Adrenal gland (tissue), 12 donors: ENCODE results near the gene FARS2. TPM values are rescaled to one million over a fixed set of nuclear protein-coding genes. Genes with fewer than 3 reads are reported as not detected.

ENCODE experiments used
- DNase-seq, 7 donors: peaks; one replicate each; pipeline ENCODE4 v3.0.0-alpha.2; 2019 to 2020
- H3K27ac ChIP-seq, 5 donors: fragments of 200-600 bp; sonication (generic) in 4 of 5; 1 replicate in 3 of 5; 2 replicates in 2 of 5; pipeline versions ENCODE4 v1.5.1 to v1.8.0; 2016 to 2020; ENCODE audit warnings: mild to moderate bottlenecking in 1 of 5
- H3K27me3 ChIP-seq: fragments of 200-600 bp; 2 replicates; pipeline ENCODE4 v1.8.0; 2021
- H3K36me3 ChIP-seq, 2 donors: fragments of 200-600 bp; replicated peaks in 1 of 2; 1 replicate in 1 of 2; 2 replicates in 1 of 2; pipeline versions ENCODE4 v1.5.1 to v1.8.0; 2018 to 2022
- H3K4me1 ChIP-seq, 2 donors: fragments of 200-600 bp; replicated peaks in 1 of 2; 1 replicate in 1 of 2; 2 replicates in 1 of 2; pipeline versions ENCODE4 v1.5.1 to v1.8.0; 2018 to 2021
- H3K4me3 ChIP-seq, 4 donors: fragments of 200-600 bp; sonication (generic) in 3 of 4; one replicate each; pipeline ENCODE4 v1.5.1; 2016 to 2018
- H3K9me3 ChIP-seq, 3 donors: fragments of 200-600 bp; sonication (generic) in 1 of 3; replicated peaks in 1 of 3; 1 replicate in 2 of 3; 2 replicates in 1 of 3; pipeline versions ENCODE4 v1.5.1 to v1.8.0; 2016 to 2021
- CTCF ChIP-seq, 6 experiments: fragments of 450-650 bp in 4 of 6; fragments of 200-600 bp in 2 of 6; sonication (generic) in 1 of 6; IDR thresholded peaks; 1 replicate in 5 of 6; 2 replicates in 1 of 6; pipeline versions ENCODE4 v1.5.1 to v1.8.0; 2016 to 2021; ENCODE audit warnings: antibody characterized with exemption in 6 of 6, mild to moderate bottlenecking in 2 of 6, moderate library complexity in 1 of 6
- POLR2A ChIP-seq, 2 donors: fragments of 450-650 bp; IDR thresholded peaks; one replicate each; pipeline ENCODE4 v1.6.1; 2017; ENCODE audit warnings: antibody characterized with exemption in 2 of 2, mild to moderate bottlenecking in 2 of 2, moderate library complexity in 1 of 2
- WGBS, 4 donors: extraction: QIAGEN DNeasy Blood & Tissue Kit in 2 of 4; methylation state at CpG; one replicate each; pipeline versions ENCODE4 v1.1.5 to v1.1.7; 2013 to 2017; 5-methylcytosine and 5-hydroxymethylcytosine counted together
- intact Hi-C, 2 donors: fragments of 100-400 bp; cut with DNase I; formaldehyde crosslinking; loops; one replicate each; pipeline versions ENCODE4 v1.14.1 to v1.15.0; 2022 to 2023
- polyA plus RNA-seq, 3 donors: library from polyadenylated mRNA; stranded (reverse); fragments of 200-250 nt in 2 of 3; fragments of 350-450 nt in 1 of 3; fragmentation: Illumina TruSeq in 1 of 3; extraction: RNeasy Lipid Tissue Mini Kit (QIAGEN cat#74804) in 1 of 3; gene quantifications; one replicate each; pipeline ENCODE4 v1.2.3, GENCODE V29; 2013 to 2014
- total RNA-seq, 9 donors: library from RNA; depleted of rRNA in 4 of 9; stranded (reverse); fragments of >200 nt in 4 of 9; fragments of 120-200 nt in 1 of 9; fragmentation: NEBNext Ultra II Directional in 1 of 9; extraction: Animal tissue kit (Norgen Biotek cat#: 25700) in 1 of 9; gene quantifications; one replicate each; pipeline versions ENCODE4 v1.1.0 to v1.2.4, GENCODE V29; 2013 to 2023
- donor health status: healthy with polysubstance abuse.
- donor health status: Bipolar disorder and iron deficiency.
- donor health status: DM: yes; HTN: yes; CAD: no.
- donor health status: DM: no; HTN: no; CAD: no.
- donor health status: DM: no; HTN: no; CAD: no.
- donor health status: DM: yes; HTN: yes; CAD: no.

FARS2 gene
- total and polyA plus RNA-seq, 12 donors, result 7.2 to 55.2 (median 19.8) TPM

- no peak for DNase-seq
- H3K4me1 ChIP-seq, result no peaks in the 10 kb centered on the region
- no peaks in the 10 kb centered on the region for H3K9me3 ChIP-seq
- no peak for TF ChIP-seq CTCF (IDR thresholded peaks at IDR 0.05)
- TF ChIP-seq POLR2A (IDR thresholded peaks at IDR 0.05), result no peak
- 83 to 95% (median 93%) methylated on average over 2 of the region's 2 CpGs for WGBS, 4 donors
- H3K4me3 ChIP-seq, result no peak overlapping the region
- no peaks in the 10 kb centered on the region for H3K27me3 ChIP-seq
- no peaks in the 10 kb centered on the region for H3K36me3 ChIP-seq
- H3K27ac ChIP-seq, result no peak overlapping the region
- intact Hi-C loops, result loop anchor here in 1 of 2 donors (10.0 kb wide), 4 partner anchors 50 to 180 kb away; partner anchors contain the start of genes FARS2 and LYRM4
Observed at GRCh38 chr6:5215159-5215558, 46.2 kb upstream of the FARS2 start.

GRCh38 chr6:5215799-5216198 is 45.5 kb upstream of the FARS2 start:
- H3K4me3 ChIP-seq, result no peak overlapping the region
- no peaks in the 10 kb centered on the region for H3K27me3 ChIP-seq
- intact Hi-C loops, result loop anchor here in 1 of 2 donors (10.0 kb wide), 4 partner anchors 49 to 179 kb away; partner anchors contain the start of genes FARS2 and LYRM4
- H3K4me1 ChIP-seq, result no peaks in the 10 kb centered on the region
- H3K9me3 ChIP-seq, result no peaks in the 10 kb centered on the region
- no peak overlapping the region for H3K27ac ChIP-seq
- WGBS, 4 donors, result 83 to 94% (median 88%) methylated on average over 9 of the region's 9 CpGs
- no peaks in the 10 kb centered on the region for H3K36me3 ChIP-seq
- TF ChIP-seq CTCF (IDR thresholded peaks at IDR 0.05), result no peak
- no peak for TF ChIP-seq POLR2A (IDR thresholded peaks at IDR 0.05)
- DNase-seq, result no peak

GRCh38 chr6:5217356-5217755 is 44.0 kb upstream of the FARS2 start:
- intact Hi-C loops, result loop anchor here in 1 of 2 donors (10.0 kb wide), 4 partner anchors 47 to 177 kb away; partner anchors contain the start of genes FARS2 and LYRM4
- Histone ChIP-seq H3K4me3 (no peak overlapping the region), H3K36me3 (no peaks in the 10 kb centered on the region), H3K27ac (no peak overlapping the region), H3K4me1 (no peaks in the 10 kb centered on the region), H3K27me3 (no peaks in the 10 kb centered on the region), H3K9me3 (no peaks in the 10 kb centered on the region)
- DNase-seq, result no peak
- TF ChIP-seq POLR2A (IDR thresholded peaks at IDR 0.05), result no peak
- no peak for TF ChIP-seq CTCF (IDR thresholded peaks at IDR 0.05)
- WGBS, 4 donors, result 63 to 84% (median 71%) methylated on average over 2 of the region's 2 CpGs

- no peaks in the 10 kb centered on the region for H3K9me3 ChIP-seq
- intact Hi-C loops, result loop anchor here in 1 of 2 donors (10.0 kb wide), 4 partner anchors 46 to 176 kb away; partner anchors contain the start of genes FARS2 and LYRM4
- H3K27ac ChIP-seq, result no peak overlapping the region
- WGBS, 4 donors, result 81 to 88% (median 87%) methylated on average over 5 of the region's 5 CpGs
- H3K36me3 ChIP-seq, result no peaks in the 10 kb centered on the region
- H3K4me1 ChIP-seq, result no peaks in the 10 kb centered on the region
- no peak for DNase-seq
- TF ChIP-seq CTCF (IDR thresholded peaks at IDR 0.05) (no peak), POLR2A (IDR thresholded peaks at IDR 0.05) (no peak)
- H3K27me3 ChIP-seq, result no peaks in the 10 kb centered on the region
- H3K4me3 ChIP-seq, result no peak overlapping the region
Observed at GRCh38 chr6:5219011-5219691, 42.2 kb upstream of the FARS2 start.
